PC-3 (cell line): ENCODE data around the gene HDC. TPM values are rescaled to one million over a fixed set of nuclear protein-coding genes. Genes with fewer than 3 reads are reported as not detected.

Experiments used
- ATAC-seq: fragments of 200-7000 bp; cut with Tn5 transposase; 2 replicates; pipeline ENCODE4 v1.9.1; 2020; ENCODE audit warnings: mild to moderate bottlenecking, moderate library complexity
- BruUV-seq: library from RNA; stranded (reverse); fragments of 400-500 nt; replicated peaks from 2 replicates; lab custom pipeline; 2021; lab: Mats Ljungman, UMichigan
- CTCF ChIA-PET: fragments of 300-600 bp; sonication (Branson Sonifier 250); formaldehyde crosslinking; loops from one replicate; lab custom pipeline; 2022; ENCODE audit warnings: antibody characterized with exemption; lab: Charles Lee
- POLR2A ChIA-PET: fragments of 300-600 bp; sonication (Branson Sonifier 250); formaldehyde crosslinking; loops from one replicate; lab custom pipeline; 2022; ENCODE audit warnings: antibody characterized with exemption; ENCODE audit not compliant: unreplicated experiment; lab: Charles Lee
- DNase-seq: peaks from one replicate; pipeline ENCODE4 v3.0.0-alpha.2; 2015
- H2AFZ ChIP-seq: fragments of 300-600 bp; sonication (generic); 2 replicates; pipeline ENCODE4 v1.6.0; 2016; ENCODE audit warnings: antibody characterized with exemption, low read length
- H3F3A ChIP-seq: fragments of 300-600 bp; sonication (generic); one replicate; pipeline ENCODE4 v1.6.0; 2017; ENCODE audit warnings: antibody characterized with exemption, low read length, control low read depth, mild to moderate bottlenecking; ENCODE audit not compliant: unreplicated experiment
- H3K27ac ChIP-seq: fragments of 300-600 bp; sonication (generic); 2 replicates; pipeline ENCODE4 v1.5.1; 2016; ENCODE audit warnings: mild to moderate bottlenecking, low read length
- H3K27me3 ChIP-seq: fragments of 300-600 bp; sonication (generic); 2 replicates; pipeline ENCODE4 v1.6.1; 2016; ENCODE audit warnings: low read length, mixed read lengths
- H3K36me3 ChIP-seq: fragments of 300-600 bp; sonication (generic); 2 replicates; pipeline ENCODE4 v1.6.1; 2016; ENCODE audit warnings: low read depth, mixed run types, low read length, mixed read lengths
- H3K4me1 ChIP-seq: fragments of 300-600 bp; sonication (generic); 2 replicates; pipeline ENCODE4 v1.5.1; 2016; ENCODE audit warnings: low read length; ENCODE audit not compliant: insufficient read depth
- H3K4me2 ChIP-seq: fragments of 300-600 bp; sonication (generic); 2 replicates; pipeline ENCODE4 v1.6.0; 2016; ENCODE audit warnings: low read length
- H3K4me3 ChIP-seq: fragments of 300-600 bp; sonication (generic); 2 replicates; pipeline ENCODE4 v1.5.1; 2016; ENCODE audit warnings: mild to moderate bottlenecking, low read length, mixed read lengths
- H3K79me2 ChIP-seq: fragments of 300-600 bp; sonication (generic); 2 replicates; pipeline ENCODE4 v1.6.1; 2017; ENCODE audit warnings: low read length, mixed read lengths
- H3K9ac ChIP-seq: fragments of 300-600 bp; sonication (generic); 2 replicates; pipeline ENCODE4 v1.6.0; 2016; ENCODE audit warnings: mild to moderate bottlenecking, low read length
- H3K9me2 ChIP-seq: fragments of 300-600 bp; sonication (generic); replicated peaks from 2 replicates; pipeline ENCODE4 v1.6.1; 2016; ENCODE audit warnings: mixed run types, low read length, mixed read lengths
- H3K9me3 ChIP-seq: fragments of 300-600 bp; sonication (generic); 2 replicates; pipeline ENCODE4 v1.6.1; 2016; ENCODE audit warnings: low read length, mixed read lengths
- H4K20me1 ChIP-seq: fragments of 300-600 bp; sonication (generic); 2 replicates; pipeline ENCODE4 v1.6.1; 2016; ENCODE audit warnings: low read length, mixed read lengths
- CTCF ChIP-seq: fragments of 300-600 bp; sonication (generic); conservative IDR thresholded peaks from 2 replicates; pipeline ENCODE4 v1.5.1; 2017; ENCODE audit warnings: antibody characterized with exemption, low read depth, mild to moderate bottlenecking, low read length
- EZH2 ChIP-seq: fragments of 300-600 bp; sonication (generic); IDR thresholded peaks from one replicate; pipeline ENCODE4 v1.6.1; 2017; ENCODE audit warnings: antibody characterized with exemption, mild to moderate bottlenecking, low read length; ENCODE audit not compliant: unreplicated experiment
- EZH2phosphoT487 ChIP-seq: fragments of 300-600 bp; sonication (generic); IDR thresholded peaks from 2 replicates; pipeline ENCODE4 v1.6.1; 2018; ENCODE audit warnings: mild to moderate bottlenecking, antibody characterized with exemption, low read length, borderline replicate concordance
- intact Hi-C: fragments of 100-400 bp; cut with micrococcal nuclease; formaldehyde crosslinking; loops from 2 replicates; pipeline ENCODE4 v1.9.0; 2023
- total RNA-seq: library from RNA; depleted of rRNA; stranded (reverse); fragments of >200 nt; gene quantifications from 2 replicates; pipeline ENCODE4 v1.2.3, GENCODE V29; 2014

HDC gene
- total RNA-seq, 1 experiment from 2014 or later, result not detected

- no peak overlapping the region for H3K27ac ChIP-seq
- H3K27me3 ChIP-seq, result no peaks in the 10 kb centered on the region
- H3K79me2 ChIP-seq, result no peaks in the 10 kb centered on the region
- no peak for DNase-seq
- H3F3A ChIP-seq, result no peaks in the 10 kb centered on the region
- H3K9me2 ChIP-seq, result no peaks in the 10 kb centered on the region
- no peak for TF ChIP-seq EZH2phosphoT487
- TF ChIP-seq EZH2, result no peak
- TF ChIP-seq CTCF, result no peak
- H2AFZ ChIP-seq, result no peak overlapping the region
- intact Hi-C loops, result no loop called here
- no peak overlapping the region for H3K9ac ChIP-seq
- CTCF ChIA-PET, result no interaction called here
- no peak overlapping the region for H3K4me3 ChIP-seq
- no peaks in the 10 kb centered on the region for H3K9me3 ChIP-seq
- 0 out of 2 replicates have a peak, but pooled peaks cover 4% of the 10 kb centered on the region for H3K4me1 ChIP-seq
- no peak overlapping the region for H3K4me2 ChIP-seq
- BruUV-seq, result no TSS peak
- H3K36me3 ChIP-seq, result no peaks in the 10 kb centered on the region
- no peak for ATAC-seq
- H4K20me1 ChIP-seq, result no peaks in the 10 kb centered on the region
- POLR2A ChIA-PET, result no interaction called here
These were observed 40.9 kb downstream of the HDC start for GRCh38 chr15:50224606-50225005.

DNA sequence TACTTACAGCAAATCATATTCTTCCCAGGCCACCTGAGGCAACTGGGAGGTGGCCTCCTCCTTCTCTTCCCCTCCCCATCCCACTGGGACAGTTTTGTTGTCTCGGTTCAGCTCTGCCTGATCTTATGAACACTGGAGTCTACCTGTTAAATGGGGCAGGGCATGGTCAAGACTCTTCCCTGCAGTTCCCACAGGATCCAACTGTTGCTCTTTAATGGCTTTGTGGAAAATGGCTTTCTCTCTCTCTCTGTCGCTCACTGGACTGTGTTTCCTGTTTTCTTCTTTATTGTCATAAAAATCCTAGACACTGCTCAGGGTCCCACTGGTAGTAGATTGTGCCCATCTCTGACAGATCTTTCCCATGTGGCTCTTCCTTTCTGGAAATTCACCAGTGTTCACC lies 43.3 kb downstream of the HDC start:
- Histone ChIP-seq H3K27ac (no peak overlapping the region), H3K36me3 (no peaks in the 10 kb centered on the region), H3K9me2 (no peaks in the 10 kb centered on the region), H3K4me2 (no peak overlapping the region), H3F3A (no peaks in the 10 kb centered on the region), H3K4me1 (0 out of 2 replicates have a peak, but pooled peaks cover 2% of the 10 kb centered on the region), H3K27me3 (no peaks in the 10 kb centered on the region), H3K79me2 (no peaks in the 10 kb centered on the region), H3K9me3 (no peaks in the 10 kb centered on the region), H3K4me3 (no peak overlapping the region), H4K20me1 (no peaks in the 10 kb centered on the region), H3K9ac (no peak overlapping the region), H2AFZ (no peak overlapping the region)
- DNase-seq (no peak), ATAC-seq (no peak)
- no TSS peak for BruUV-seq
- POLR2A ChIA-PET, result no interaction called here
- CTCF ChIA-PET, result no interaction called here
- TF ChIP-seq EZH2 (no peak), CTCF (no peak), EZH2phosphoT487 (no peak)
- intact Hi-C loops, result no loop called here

DNA sequence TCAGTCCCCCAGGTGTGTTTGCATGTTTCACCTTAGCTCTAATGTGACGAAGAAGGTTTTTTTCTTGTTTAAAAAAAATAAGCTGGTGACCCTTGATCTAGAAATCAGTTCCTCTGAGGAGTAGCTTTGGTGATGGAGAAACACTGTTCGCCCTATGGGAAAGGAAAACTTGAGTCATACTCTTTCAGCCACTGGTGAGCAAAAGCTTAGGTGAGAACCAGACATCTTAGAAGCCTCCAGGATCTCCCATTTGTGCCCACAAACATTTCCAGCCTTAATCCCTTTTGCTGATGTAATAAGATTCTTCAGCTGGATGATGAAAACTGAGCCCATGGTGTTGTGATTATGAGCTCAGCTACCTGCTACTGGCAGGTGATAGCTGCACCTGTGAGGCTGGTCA lies 45.7 kb downstream of the HDC start:
- ChIA-PET POLR2A (no interaction called here), CTCF (no interaction called here)
- no TSS peak for BruUV-seq
- Histone ChIP-seq H3K4me1 (no peaks in the 10 kb centered on the region), H3K27ac (no peak overlapping the region), H3K27me3 (no peaks in the 10 kb centered on the region), H3K36me3 (no peaks in the 10 kb centered on the region), H3K79me2 (no peaks in the 10 kb centered on the region), H4K20me1 (no peaks in the 10 kb centered on the region), H3K9me3 (no peaks in the 10 kb centered on the region), H3K9me2 (no peaks in the 10 kb centered on the region), H3K4me2 (no peak overlapping the region), H3K4me3 (no peak overlapping the region), H3F3A (no peaks in the 10 kb centered on the region), H3K9ac (no peak overlapping the region), H2AFZ (no peak overlapping the region)
- TF ChIP-seq CTCF, result no peak
- TF ChIP-seq EZH2phosphoT487, result no peak
- no peak for TF ChIP-seq EZH2
- DNase-seq, result no peak
- no peak for ATAC-seq
- intact Hi-C loops, result no loop called here
